Gastroesophageal sphincter (tissue), 3 donors: ENCODE results near the gene PTPN4.

ENCODE experiments used
- POLR2A ChIP-seq, 2 donors: fragments of 450-650 bp; IDR thresholded peaks; one replicate each; pipeline ENCODE4 v1.6.1; 2017; ENCODE audit warnings: antibody characterized with exemption in 2 of 2, mild to moderate bottlenecking in 2 of 2, moderate library complexity in 1 of 2
- POLR2AphosphoS5 ChIP-seq: sonication (generic); formaldehyde crosslinking; IDR thresholded peaks from one replicate; pipeline ENCODE4 v1.6.1; 2017; ENCODE audit warnings: antibody characterized with exemption
- TF ChIP-seq, protein P1 (sequence below), 4 experiments: fragments of 200-600 bp in 2 of 4; fragments of 450-650 bp in 2 of 4; sonication (generic) in 1 of 4; IDR thresholded peaks; one replicate each; pipeline ENCODE4 v1.5.1; 2017 to 2019; ENCODE audit warnings: antibody characterized with exemption in 4 of 4, mild to moderate bottlenecking in 2 of 4, moderate library complexity in 2 of 4

DNA sequence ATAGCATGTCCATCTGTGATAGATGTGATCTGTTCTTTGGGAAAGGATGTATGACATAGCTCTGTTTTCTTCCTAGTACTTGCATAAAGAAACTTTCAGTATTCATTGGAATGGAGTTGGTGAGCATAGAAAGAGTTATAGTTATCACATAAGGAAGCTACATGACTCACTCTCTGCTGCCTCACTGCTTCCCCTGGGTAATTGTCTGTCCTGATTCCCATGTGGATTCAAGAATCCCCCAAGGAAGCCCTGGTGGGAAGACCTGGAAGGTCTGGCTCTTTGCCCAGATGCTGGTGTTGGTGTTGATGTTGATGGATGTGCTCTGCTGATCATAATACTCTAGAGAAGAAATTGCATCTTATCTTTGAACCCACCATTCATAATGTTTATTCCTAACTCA lies 60.6 kb downstream of the PTPN4 start:
- TF ChIP-seq POLR2AphosphoS5 (no peak), POLR2A (IDR thresholded peaks at IDR 0.05) (no peak)
- TF ChIP-seq, protein P1, sequence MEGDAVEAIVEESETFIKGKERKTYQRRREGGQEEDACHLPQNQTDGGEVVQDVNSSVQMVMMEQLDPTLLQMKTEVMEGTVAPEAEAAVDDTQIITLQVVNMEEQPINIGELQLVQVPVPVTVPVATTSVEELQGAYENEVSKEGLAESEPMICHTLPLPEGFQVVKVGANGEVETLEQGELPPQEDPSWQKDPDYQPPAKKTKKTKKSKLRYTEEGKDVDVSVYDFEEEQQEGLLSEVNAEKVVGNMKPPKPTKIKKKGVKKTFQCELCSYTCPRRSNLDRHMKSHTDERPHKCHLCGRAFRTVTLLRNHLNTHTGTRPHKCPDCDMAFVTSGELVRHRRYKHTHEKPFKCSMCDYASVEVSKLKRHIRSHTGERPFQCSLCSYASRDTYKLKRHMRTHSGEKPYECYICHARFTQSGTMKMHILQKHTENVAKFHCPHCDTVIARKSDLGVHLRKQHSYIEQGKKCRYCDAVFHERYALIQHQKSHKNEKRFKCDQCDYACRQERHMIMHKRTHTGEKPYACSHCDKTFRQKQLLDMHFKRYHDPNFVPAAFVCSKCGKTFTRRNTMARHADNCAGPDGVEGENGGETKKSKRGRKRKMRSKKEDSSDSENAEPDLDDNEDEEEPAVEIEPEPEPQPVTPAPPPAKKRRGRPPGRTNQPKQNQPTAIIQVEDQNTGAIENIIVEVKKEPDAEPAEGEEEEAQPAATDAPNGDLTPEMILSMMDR (IDR thresholded peaks at IDR 0.05): no peak
